Fibroblast of lung (primary cell): ENCODE data around the gene OR10H2.

ENCODE experiments used
- CTCF ChIP-seq, 2 donors: IDR thresholded peaks in 1 of 2; conservative IDR thresholded peaks in 1 of 2; 1 replicate in 1 of 2; 2 replicates in 1 of 2; pipeline ENCODE4 v1.5.1; 2011 to 2012; ENCODE audit warnings: low read length in 2 of 2, control low read depth in 1 of 2, inconsistent platforms in 1 of 2, low read depth in 1 of 2, mild to moderate bottlenecking in 1 of 2
- EZH2 ChIP-seq: IDR thresholded peaks from 2 replicates; pipeline ENCODE4 v1.5.1; 2012; ENCODE audit warnings: low read length, control low read depth, mild to moderate bottlenecking; ENCODE audit errors: missing control alignments

GRCh38 chr19:15769586-15769985 is 41.8 kb downstream of the OR10H2 start:
- TF ChIP-seq CTCF (conservative IDR thresholded peaks at IDR 0.05 in 1 of 2, IDR thresholded peaks at IDR 0.05 in 1 of 2; ENCODE audit: low read depth in 1 of 2, low read length in 2 of 2) (no peak), EZH2 (no peak)
